CD14-positive monocyte (primary cell): ENCODE results near the gene CLK3. TPM values are rescaled to one million over a fixed set of nuclear protein-coding genes. Genes with fewer than 3 reads are reported as not detected.
A peak's percentile ranks its signal among the peaks of the same experiment; 100 is the strongest.

Source experiments
- DNase-seq, 3 donors: peaks; one replicate each; pipeline ENCODE4 v3.0.0-alpha.2; 2011 to 2022
- H2AFZ ChIP-seq: 2 replicates; pipeline ENCODE4 v1.6.0; 2012; ENCODE audit warnings: mild to moderate bottlenecking, low read depth, low read length, inconsistent platforms; ENCODE audit not compliant: insufficient read depth, poor library complexity, severe bottlenecking
- H3K27ac ChIP-seq, 2 donors: 1 replicate in 1 of 2; 2 replicates in 1 of 2; pipeline ENCODE4 v1.5.1; 2012 to 2013; ENCODE audit warnings: low read length in 2 of 2, control low read depth in 1 of 2, inconsistent platforms in 1 of 2, low read depth in 1 of 2, mild to moderate bottlenecking in 1 of 2
- H3K27me3 ChIP-seq, 2 donors: one replicate each; pipeline versions ENCODE4 v1.6.0 to v1.6.1; 2011 to 2013; ENCODE audit warnings: low read length in 2 of 2; ENCODE audit not compliant: control insufficient read depth in 2 of 2, insufficient read depth in 2 of 2
- H3K36me3 ChIP-seq, 2 donors: replicated peaks in 1 of 2; 1 replicate in 1 of 2; 2 replicates in 1 of 2; pipeline versions ENCODE4 v1.5.1 to v1.6.1; 2012 to 2013; ENCODE audit warnings: low read length in 2 of 2, control low read depth in 1 of 2, inconsistent platforms in 1 of 2, mild to moderate bottlenecking in 1 of 2; ENCODE audit not compliant: insufficient read depth in 2 of 2, control insufficient read depth in 1 of 2
- H3K4me1 ChIP-seq, 2 donors: 1 replicate in 1 of 2; 2 replicates in 1 of 2; pipeline versions ENCODE4 v1.5.1 to v1.6.1; 2012 to 2013; ENCODE audit warnings: low read length in 2 of 2, control low read depth in 1 of 2, inconsistent platforms in 1 of 2, mild to moderate bottlenecking in 1 of 2, moderate library complexity in 1 of 2; ENCODE audit not compliant: insufficient read depth in 2 of 2, control insufficient read depth in 1 of 2
- H3K4me2 ChIP-seq: replicated peaks from 2 replicates; pipeline ENCODE3; 2012; ENCODE audit warnings: low read length, moderate library complexity, mild to moderate bottlenecking; ENCODE audit not compliant: poor library complexity, severe bottlenecking; ENCODE audit errors: extremely low read depth
- H3K4me3 ChIP-seq, 3 experiments: fragments of 200-600 bp in 1 of 3; sonication (generic) in 1 of 3; replicated peaks in 1 of 3; 1 replicate in 2 of 3; 2 replicates in 1 of 3; pipeline ENCODE4 v1.5.1; 2011 to 2013; ENCODE audit warnings: low read length in 3 of 3, mild to moderate bottlenecking in 3 of 3, control low read depth in 2 of 3, low read depth in 2 of 3, inconsistent platforms in 1 of 3, moderate library complexity in 1 of 3
- H3K79me2 ChIP-seq: 2 replicates; pipeline ENCODE4 v1.6.0; 2012; ENCODE audit warnings: mild to moderate bottlenecking, control low read depth, inconsistent platforms, low read length, moderate library complexity; ENCODE audit not compliant: insufficient read depth
- H3K9ac ChIP-seq: 2 replicates; pipeline ENCODE4 v1.6.0; 2017; ENCODE audit warnings: low read length, mild to moderate bottlenecking; ENCODE audit not compliant: insufficient read depth, poor library complexity, severe bottlenecking
- H3K9me3 ChIP-seq, 2 donors: replicated peaks in 1 of 2; 1 replicate in 1 of 2; 2 replicates in 1 of 2; pipeline versions ENCODE4 v1.5.1 to v1.6.1; 2012 to 2013; ENCODE audit warnings: low read length in 2 of 2, control low read depth in 1 of 2; ENCODE audit not compliant: control insufficient read depth in 1 of 2, insufficient read depth in 1 of 2
- H4K20me1 ChIP-seq: 2 replicates; pipeline ENCODE4 v1.6.0; 2012; ENCODE audit warnings: mild to moderate bottlenecking, low read length, control low read depth, moderate library complexity; ENCODE audit not compliant: insufficient read depth
- H3K27ac Mint-ChIP-seq, 7 donors: one replicate each; pipeline ENCODE4 v1.8.0; 2020; ENCODE audit warnings: mild to moderate bottlenecking in 7 of 7, mixed read lengths in 7 of 7, moderate library complexity in 6 of 7, inconsistent platforms in 2 of 7
- H3K27me3 Mint-ChIP-seq, 3 donors: one replicate each; pipeline ENCODE4 v1.8.0; 2021 to 2022; ENCODE audit warnings: low read depth in 3 of 3, mild to moderate bottlenecking in 3 of 3, mixed read lengths in 3 of 3, moderate library complexity in 3 of 3, inconsistent platforms in 1 of 3
- H3K36me3 Mint-ChIP-seq, 2 donors: one replicate each; pipeline ENCODE4 v1.8.0; 2020; ENCODE audit warnings: mixed read lengths in 2 of 2, inconsistent platforms in 1 of 2, mild to moderate bottlenecking in 1 of 2
- H3K4me1 Mint-ChIP-seq: one replicate; pipeline ENCODE4 v1.8.0; 2020; ENCODE audit warnings: mild to moderate bottlenecking, mixed read lengths
- H3K4me3 Mint-ChIP-seq, 2 donors: one replicate each; pipeline ENCODE4 v1.8.0; 2020; ENCODE audit warnings: mild to moderate bottlenecking in 2 of 2, mixed read lengths in 2 of 2, moderate library complexity in 1 of 2
- H3K9me3 Mint-ChIP-seq, 7 donors: one replicate each; pipeline ENCODE4 v1.8.0; 2020 to 2022; ENCODE audit warnings: mixed read lengths in 7 of 7, mild to moderate bottlenecking in 6 of 7, moderate library complexity in 6 of 7, inconsistent platforms in 2 of 7
- WGBS: methylation state at CpG from one replicate; pipeline ENCODE4 v1.1.5; 2013; ENCODE audit warnings: missing lambda C conversion rate; ENCODE audit not compliant: insufficient coverage; 5-methylcytosine and 5-hydroxymethylcytosine counted together
- intact Hi-C, 2 donors: fragments of 100-400 bp; cut with micrococcal nuclease; formaldehyde crosslinking; loops; one replicate each; pipeline versions ENCODE4 v1.15.0 to v1.15.1; 2023
- polyA plus RNA-seq, 3 donors: library from polyadenylated mRNA; depleted of rRNA in 1 of 3; unstranded in 2 of 3; stranded (reverse) in 1 of 3; fragments of 300-500 nt in 2 of 3; fragments of >200 nt in 1 of 3; fragmentation: Illumina TruSeq in 2 of 3; gene quantifications; 1 replicate in 2 of 3; 2 replicates in 1 of 3; pipeline ENCODE4 v1.2.3, GENCODE V29; 2012 to 2021
- TF ChIP-seq, protein P1 (sequence below): fragments of 200-600 bp; IDR thresholded peaks from one replicate; pipeline ENCODE4 v1.8.0; 2022; ENCODE audit warnings: antibody characterized with exemption, mild to moderate bottlenecking

CLK3 gene
- polyA plus RNA-seq, 3 donors, result 27.6 to 354 (median 33.2) TPM

- peaks cover 0 to 2% (median 0%) of the 10 kb centered on the region in 3 donors for H3K27me3 Mint-ChIP-seq
- Histone ChIP-seq H2AFZ (no peak overlapping the region), H3K27ac (no peak overlapping the region), H3K4me2 (no peak overlapping the region), H4K20me1 (peaks cover 58% of the 10 kb centered on the region), H3K9ac (no peak overlapping the region), H3K36me3 (peaks cover 54 to 87% of the 10 kb centered on the region in 2 donors), H3K4me3 (no peak overlapping the region), H3K79me2 (peaks cover 10% of the 10 kb centered on the region), H3K9me3 (no peaks in the 10 kb centered on the region), H3K4me1 (no peaks in the 10 kb centered on the region), H3K27me3 (no peaks in the 10 kb centered on the region)
- H3K9me3 Mint-ChIP-seq, result no peaks in the 10 kb centered on the region
- TF ChIP-seq, protein P1, sequence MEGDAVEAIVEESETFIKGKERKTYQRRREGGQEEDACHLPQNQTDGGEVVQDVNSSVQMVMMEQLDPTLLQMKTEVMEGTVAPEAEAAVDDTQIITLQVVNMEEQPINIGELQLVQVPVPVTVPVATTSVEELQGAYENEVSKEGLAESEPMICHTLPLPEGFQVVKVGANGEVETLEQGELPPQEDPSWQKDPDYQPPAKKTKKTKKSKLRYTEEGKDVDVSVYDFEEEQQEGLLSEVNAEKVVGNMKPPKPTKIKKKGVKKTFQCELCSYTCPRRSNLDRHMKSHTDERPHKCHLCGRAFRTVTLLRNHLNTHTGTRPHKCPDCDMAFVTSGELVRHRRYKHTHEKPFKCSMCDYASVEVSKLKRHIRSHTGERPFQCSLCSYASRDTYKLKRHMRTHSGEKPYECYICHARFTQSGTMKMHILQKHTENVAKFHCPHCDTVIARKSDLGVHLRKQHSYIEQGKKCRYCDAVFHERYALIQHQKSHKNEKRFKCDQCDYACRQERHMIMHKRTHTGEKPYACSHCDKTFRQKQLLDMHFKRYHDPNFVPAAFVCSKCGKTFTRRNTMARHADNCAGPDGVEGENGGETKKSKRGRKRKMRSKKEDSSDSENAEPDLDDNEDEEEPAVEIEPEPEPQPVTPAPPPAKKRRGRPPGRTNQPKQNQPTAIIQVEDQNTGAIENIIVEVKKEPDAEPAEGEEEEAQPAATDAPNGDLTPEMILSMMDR, result no peak
- peaks cover 68 to 82% of the 10 kb centered on the region in 2 donors for H3K36me3 Mint-ChIP-seq
- DNase-seq, result no peak
- intact Hi-C loops, result no loop called here
- H3K4me1 Mint-ChIP-seq, result peaks cover 8% of the 10 kb centered on the region
- 97% methylated on average over 3 of the region's 4 CpGs for WGBS
- H3K4me3 Mint-ChIP-seq, result no peak overlapping the region
- peak overlapping the region in 1 of 7 donors; percentile 77 for H3K27ac Mint-ChIP-seq
Measured at GRCh38 chr15:74569731-74570070, 45.9 kb upstream of the CLK3 start.

DNA sequence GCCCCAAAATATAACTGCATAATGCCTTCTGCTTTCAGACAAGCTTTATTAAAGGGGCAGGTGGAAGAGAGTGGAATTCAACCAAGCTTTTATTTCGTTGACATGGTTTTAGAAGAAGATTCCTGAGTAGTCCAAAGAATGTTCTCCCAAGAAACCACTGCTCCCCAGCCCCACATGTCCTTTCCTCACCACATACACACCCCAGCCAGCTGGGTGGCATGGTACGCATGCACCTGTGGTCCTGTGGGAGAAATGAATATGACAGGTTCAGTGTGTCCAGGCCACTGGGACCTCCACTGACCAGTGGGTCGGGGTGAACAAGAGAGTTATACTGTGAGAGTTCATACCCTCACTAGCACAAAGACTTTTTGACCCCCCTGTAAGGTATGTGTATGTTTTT lies 44.4 kb upstream of the CLK3 start:
- no CpG with 5 or more reads among the region's 3 CpGs for WGBS
- H3K4me2 ChIP-seq, result no peak overlapping the region
- peaks cover 59 to 91% of the 10 kb centered on the region in 2 donors for H3K36me3 ChIP-seq
- H3K4me1 ChIP-seq, result no peaks in the 10 kb centered on the region
- H3K27ac Mint-ChIP-seq, result no peak overlapping the region
- intact Hi-C loops, result no loop called here
- H3K27me3 Mint-ChIP-seq, result peaks cover 0 to under 1% (median 0%) of the 10 kb centered on the region in 3 donors
- H3K4me3 ChIP-seq, result no peak overlapping the region
- H3K4me1 Mint-ChIP-seq, result peaks cover 8% of the 10 kb centered on the region
- H3K9me3 ChIP-seq, result no peaks in the 10 kb centered on the region
- no peaks in the 10 kb centered on the region for H3K27me3 ChIP-seq
- H3K9me3 Mint-ChIP-seq, result no peaks in the 10 kb centered on the region
- TF ChIP-seq, protein P1, result no peak
- no peak overlapping the region for H3K9ac ChIP-seq
- DNase-seq, result no peak
- peaks cover 77 to 92% of the 10 kb centered on the region in 2 donors for H3K36me3 Mint-ChIP-seq
- H3K27ac ChIP-seq, result no peak overlapping the region
- peaks cover 46% of the 10 kb centered on the region for H4K20me1 ChIP-seq
- no peak overlapping the region for H2AFZ ChIP-seq
- no peak overlapping the region for H3K4me3 Mint-ChIP-seq
- H3K79me2 ChIP-seq, result no peaks in the 10 kb centered on the region
